ENCODE data around the gene KNDC1.

The KNDC1 gene

GRCh38 chr10:133179128-133179520 lies 19.1 kb downstream of the KNDC1 start:
- DNase-seq: no peak

GRCh38 chr10:133179651-133180050 lies 19.6 kb downstream of the KNDC1 start:
- DNase-seq: no peak

- DNase-seq: no peak
Observed at GRCh38 chr10:133180192-133180964, 20.4 kb downstream of the KNDC1 start.

- DNase-seq: no peak
Observed at GRCh38 chr10:133180965-133181639, 21.1 kb downstream of the KNDC1 start.

GRCh38 chr10:133182190-133182589 lies 22.2 kb downstream of the KNDC1 start:
- DNase-seq: no peak

- no peak for DNase-seq
Observed at GRCh38 chr10:133182791-133183645, 23.0 kb downstream of the KNDC1 start.

GRCh38 chr10:133183646-133184378 lies 23.8 kb downstream of the KNDC1 start:
- DNase-seq: no peak

- DNase-seq: no peak
Observed at GRCh38 chr10:133184591-133185244, 24.7 kb downstream of the KNDC1 start.

DNA sequence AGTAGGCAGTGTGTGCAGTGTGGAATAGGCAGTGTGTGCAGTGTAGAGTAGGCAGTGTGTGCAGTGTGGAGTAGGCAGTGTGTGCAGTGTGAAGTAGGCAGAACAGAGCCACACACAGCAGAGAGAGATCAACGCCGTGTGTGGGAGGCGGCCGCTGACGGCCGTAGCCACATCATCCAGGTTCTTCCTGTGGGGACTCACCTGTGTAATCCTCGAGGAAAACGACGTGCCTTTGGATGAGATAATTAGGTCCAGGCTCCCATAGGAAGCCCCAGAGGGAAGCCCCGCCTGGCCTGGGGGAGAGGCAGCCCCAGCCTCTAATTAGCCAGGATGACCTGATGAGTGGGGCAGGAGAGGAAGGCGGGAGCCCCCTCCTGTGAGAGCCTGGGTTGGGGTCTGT lies 25.4 kb downstream of the KNDC1 start:
- DNase-seq: no peak

GRCh38 chr10:133185916-133186315 lies 25.9 kb downstream of the KNDC1 start:
- DNase-seq: no peak

DNA sequence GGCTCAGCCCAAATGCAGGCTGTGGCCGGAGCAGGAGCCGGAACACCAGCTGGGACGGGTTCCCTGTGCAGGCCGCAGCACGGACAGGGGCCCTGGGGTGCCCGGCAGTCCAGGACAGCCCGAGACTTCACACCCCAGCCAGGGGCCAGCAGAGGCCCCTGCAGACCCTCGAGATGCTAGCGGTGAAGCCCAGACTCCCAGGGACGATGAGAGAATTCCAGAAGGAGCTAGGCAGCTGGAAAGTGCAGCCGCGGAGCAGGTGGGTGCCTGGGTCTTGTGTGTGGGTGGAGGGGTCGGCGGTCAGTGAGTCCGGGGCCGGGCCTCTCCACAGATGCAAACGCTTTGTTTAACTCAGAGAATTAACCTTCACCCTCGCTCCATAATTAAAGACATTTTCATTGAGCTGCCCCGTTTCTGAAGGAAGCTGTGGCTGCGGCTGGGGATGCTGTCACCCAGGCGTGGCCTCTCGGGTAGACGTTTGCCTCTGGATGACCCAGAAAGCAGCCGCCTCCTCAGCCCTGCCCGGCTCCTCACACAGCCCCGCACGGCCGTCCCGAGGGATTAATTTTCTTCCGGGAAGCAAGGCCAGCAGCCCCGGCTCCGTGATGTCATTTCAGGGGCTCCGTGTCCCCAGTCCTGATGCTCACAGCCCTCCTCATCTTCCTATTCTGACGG lies 26.5 kb downstream of the KNDC1 start:
- no peak for DNase-seq

- DNase-seq: no peak
Observed at GRCh38 chr10:133187091-133187905, 27.3 kb downstream of the KNDC1 start.

GRCh38 chr10:133187906-133188681 lies 28.1 kb downstream of the KNDC1 start:
- no peak for DNase-seq

DNA sequence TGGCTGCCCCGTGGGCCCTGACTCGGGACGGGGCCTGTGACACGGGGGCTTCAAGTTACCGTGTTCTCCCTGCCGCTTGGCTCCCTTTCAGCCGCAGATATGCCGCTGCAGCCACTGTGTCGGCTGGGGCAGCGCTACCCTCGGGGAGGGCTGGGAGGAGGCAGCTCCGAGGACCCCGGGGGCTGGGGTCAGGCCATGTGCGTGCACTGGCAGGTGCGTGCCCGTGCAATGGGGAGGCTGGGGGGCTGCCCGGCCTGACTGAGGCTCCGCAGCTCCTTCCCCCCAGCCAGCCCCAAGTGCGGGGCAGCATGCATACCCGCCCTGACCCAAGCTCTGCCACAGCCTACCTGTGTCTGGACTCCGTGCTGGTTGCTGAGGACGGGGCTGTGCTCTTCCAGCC lies 29.2 kb downstream of the KNDC1 start:
- DNase-seq: no peak

DNA sequence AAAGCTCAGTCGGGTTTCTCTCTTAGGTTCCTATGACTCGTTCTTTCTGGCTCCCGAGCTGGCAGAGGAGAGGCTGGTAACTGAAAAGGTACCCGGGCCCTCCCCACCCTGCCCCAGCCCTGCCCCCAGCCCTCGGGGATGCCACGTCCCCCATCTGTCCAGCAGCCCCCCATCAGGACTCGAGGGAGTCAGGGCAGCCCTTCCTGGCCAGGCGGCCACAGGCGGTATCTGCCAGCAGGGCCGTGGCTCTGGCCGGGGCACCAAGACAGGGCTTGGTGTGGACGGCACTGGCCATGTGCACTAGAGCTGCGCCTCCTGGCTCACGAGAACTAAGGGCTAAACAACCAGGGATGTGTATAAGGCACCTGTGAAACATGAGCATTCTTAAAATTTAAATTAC lies 29.7 kb downstream of the KNDC1 start:
- no peak for DNase-seq

- no peak for DNase-seq
Observed at GRCh38 chr10:133190225-133190624, 30.2 kb downstream of the KNDC1 start.

DNA sequence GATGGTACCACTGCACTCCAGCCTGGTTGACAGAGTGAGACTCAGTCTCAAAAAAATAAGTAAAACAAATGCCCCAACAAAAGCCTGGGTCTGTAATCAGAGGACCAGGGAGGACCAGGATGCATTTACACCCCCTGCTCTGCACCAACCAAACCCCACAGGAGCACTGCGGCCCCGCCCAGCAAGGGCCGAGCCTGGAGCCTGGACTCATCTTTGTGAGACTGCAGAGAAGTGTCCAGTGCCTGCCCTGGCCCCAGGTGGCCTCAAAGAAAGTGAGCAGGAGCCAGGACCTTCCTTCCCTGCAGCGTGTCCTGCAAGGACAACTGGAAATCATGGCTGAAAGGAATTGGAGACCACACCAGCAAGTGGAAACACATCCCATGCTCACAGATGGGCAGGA lies 31.6 kb downstream of the KNDC1 start:
- no peak for DNase-seq

DNA sequence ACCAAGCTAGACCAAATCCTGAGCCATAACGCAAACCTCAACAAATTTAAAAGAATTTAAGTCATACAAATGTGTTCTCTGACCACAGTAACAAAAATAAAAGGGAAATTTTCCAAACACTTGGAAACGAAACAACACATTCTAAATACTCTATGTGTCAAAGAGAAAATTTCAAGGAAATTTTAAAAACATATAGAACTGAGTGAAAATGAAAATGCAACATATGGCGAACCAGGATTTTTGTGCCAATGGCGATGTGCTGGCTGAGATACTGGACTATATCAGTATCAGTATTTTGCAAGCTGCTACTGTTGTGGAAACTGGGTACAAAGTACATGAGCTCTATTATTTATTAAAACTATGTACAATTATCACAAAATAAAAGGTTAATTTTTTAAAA lies 34.1 kb downstream of the KNDC1 start:
- no peak for DNase-seq

GRCh38 chr10:133195096-133195495 lies 35.1 kb downstream of the KNDC1 start:
- no peak for DNase-seq

GRCh38 chr10:133195611-133196010 lies 35.6 kb downstream of the KNDC1 start:
- no peak for DNase-seq
